ENCODE results near the gene CPED1. TPM values are rescaled to one million over a fixed set of nuclear protein-coding genes. Genes with fewer than 3 reads are reported as not detected.

The CPED1 gene
- total and polyA plus RNA-seq, 7 donors: 1.2 to 120 (median 79.6) TPM

DNA sequence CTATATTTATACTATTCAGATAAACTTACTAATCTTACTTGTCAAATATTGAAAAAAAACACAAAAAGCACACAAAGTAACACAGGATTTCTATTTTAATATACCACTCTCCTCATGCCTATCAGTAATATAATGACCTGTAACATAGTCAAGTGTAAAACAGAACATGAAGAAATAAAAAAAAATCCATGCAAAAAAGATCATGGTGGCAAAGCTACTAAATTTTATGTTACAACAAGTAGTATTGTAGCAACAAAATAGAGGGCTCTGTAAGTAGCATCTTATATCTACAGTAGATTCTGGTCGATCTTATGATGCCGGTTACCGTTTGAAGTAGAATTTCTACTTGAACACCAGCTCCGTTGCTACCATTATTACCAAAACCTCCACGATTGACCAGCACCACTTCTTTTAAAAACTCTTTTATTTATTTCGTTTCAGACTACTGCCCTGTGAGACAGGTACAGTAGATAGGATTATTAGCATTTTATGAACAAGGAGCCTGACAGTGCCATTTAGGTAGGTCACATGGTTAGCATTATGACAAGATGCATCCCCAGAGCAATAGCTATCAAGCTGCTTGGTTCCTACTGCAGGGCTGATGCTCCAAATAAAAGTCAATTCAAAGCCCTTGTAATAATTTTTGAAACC, 2.1 kb downstream of the CPED1 start:
- intact Hi-C loops (cut with DNase I): no loop called here
- no peak for DNase-seq
- H3K4me3 ChIP-seq: peak overlapping the region; percentile 45 to 62 (median 54)
- no peaks in the 10 kb centered on the region for H3K27me3 ChIP-seq
- no peaks in the 10 kb centered on the region for H3K36me3 ChIP-seq
- no peaks in the 10 kb centered on the region for H3K9me3 ChIP-seq
- peak overlapping the region; percentile 86 to 95 (median 88) for H3K27ac ChIP-seq
- TF ChIP-seq, protein P1, sequence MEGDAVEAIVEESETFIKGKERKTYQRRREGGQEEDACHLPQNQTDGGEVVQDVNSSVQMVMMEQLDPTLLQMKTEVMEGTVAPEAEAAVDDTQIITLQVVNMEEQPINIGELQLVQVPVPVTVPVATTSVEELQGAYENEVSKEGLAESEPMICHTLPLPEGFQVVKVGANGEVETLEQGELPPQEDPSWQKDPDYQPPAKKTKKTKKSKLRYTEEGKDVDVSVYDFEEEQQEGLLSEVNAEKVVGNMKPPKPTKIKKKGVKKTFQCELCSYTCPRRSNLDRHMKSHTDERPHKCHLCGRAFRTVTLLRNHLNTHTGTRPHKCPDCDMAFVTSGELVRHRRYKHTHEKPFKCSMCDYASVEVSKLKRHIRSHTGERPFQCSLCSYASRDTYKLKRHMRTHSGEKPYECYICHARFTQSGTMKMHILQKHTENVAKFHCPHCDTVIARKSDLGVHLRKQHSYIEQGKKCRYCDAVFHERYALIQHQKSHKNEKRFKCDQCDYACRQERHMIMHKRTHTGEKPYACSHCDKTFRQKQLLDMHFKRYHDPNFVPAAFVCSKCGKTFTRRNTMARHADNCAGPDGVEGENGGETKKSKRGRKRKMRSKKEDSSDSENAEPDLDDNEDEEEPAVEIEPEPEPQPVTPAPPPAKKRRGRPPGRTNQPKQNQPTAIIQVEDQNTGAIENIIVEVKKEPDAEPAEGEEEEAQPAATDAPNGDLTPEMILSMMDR (IDR thresholded peaks at IDR 0.05): no peak
- TF ChIP-seq POLR2AphosphoS5 (IDR thresholded peaks at IDR 0.05) (peak in 1 of 4 donors; percentile 37), POLR2A (IDR thresholded peaks at IDR 0.05) (no peak), EP300 (IDR thresholded peaks at IDR 0.05) (no peak)
- WGBS, 2 donors: 80 to 82% methylated on average over 6 of the region's 6 CpGs
- peaks cover 0 to 42% (median 18%) of the 10 kb centered on the region in 4 donors for H3K4me1 ChIP-seq

DNA sequence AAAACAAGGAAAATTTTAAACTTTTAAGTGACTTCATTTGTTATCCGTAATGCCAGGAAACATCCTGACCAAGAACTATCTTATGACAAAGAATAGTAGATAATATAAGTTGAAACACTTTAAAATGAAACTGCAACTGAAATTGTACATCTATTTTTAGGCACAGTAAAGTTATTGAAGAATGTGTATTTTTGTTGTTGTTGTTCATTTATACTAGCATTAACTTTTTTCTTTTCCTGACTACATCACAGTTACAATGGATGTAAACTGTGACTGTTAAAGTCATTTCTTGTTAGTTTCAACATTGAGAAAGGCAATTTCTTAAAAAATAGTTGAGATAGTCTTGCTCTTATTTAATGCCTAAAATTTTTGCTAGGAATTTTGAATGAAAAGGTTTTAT, 2.6 kb downstream of the CPED1 start:
- Histone ChIP-seq H3K4me3 (peak overlapping the region; percentile 45 to 62 (median 54)), H3K27ac (peak overlapping the region; percentile 86 to 95 (median 88)), H3K27me3 (no peaks in the 10 kb centered on the region), H3K36me3 (no peaks in the 10 kb centered on the region), H3K9me3 (no peaks in the 10 kb centered on the region), H3K4me1 (peaks cover 0 to 46% (median 19%) of the 10 kb centered on the region in 4 donors)
- TF ChIP-seq EP300 (IDR thresholded peaks at IDR 0.05): no peak
- no peak for TF ChIP-seq POLR2A (IDR thresholded peaks at IDR 0.05)
- no peak for TF ChIP-seq POLR2AphosphoS5 (IDR thresholded peaks at IDR 0.05)
- TF ChIP-seq, protein P1 (IDR thresholded peaks at IDR 0.05): no peak
- 54 to 86% methylated on average over 1 of the region's 1 CpG for WGBS, 2 donors
- DNase-seq: no peak
- intact Hi-C loops (cut with DNase I): no loop called here

- H3K4me3 ChIP-seq: peak overlapping the region; percentile 45 to 62 (median 54)
- DNase-seq: no peak
- intact Hi-C loops (cut with DNase I): no loop called here
- H3K9me3 ChIP-seq: no peaks in the 10 kb centered on the region
- no peaks in the 10 kb centered on the region for H3K27me3 ChIP-seq
- TF ChIP-seq, protein P1 (IDR thresholded peaks at IDR 0.05): no peak
- peak in 2 of 4 donors; percentile 31 to 50 for TF ChIP-seq POLR2AphosphoS5 (IDR thresholded peaks at IDR 0.05)
- H3K27ac ChIP-seq: peak overlapping the region; percentile 86 to 95 (median 88)
- H3K36me3 ChIP-seq: no peaks in the 10 kb centered on the region
- H3K4me1 ChIP-seq: peaks cover 0 to 50% (median 21%) of the 10 kb centered on the region in 4 donors
- WGBS, 2 donors: 42 to 48% methylated on average over 2 of the region's 2 CpGs
Observed at GRCh38 chr7:120991581-120991980, 3.1 kb downstream of the CPED1 start.

GRCh38 chr7:120992272-120992964, 3.9 kb downstream of the CPED1 start:
- Histone ChIP-seq H3K4me1 (peaks cover 0 to 56% (median 30%) of the 10 kb centered on the region in 4 donors), H3K36me3 (no peaks in the 10 kb centered on the region), H3K9me3 (no peaks in the 10 kb centered on the region), H3K27me3 (no peaks in the 10 kb centered on the region), H3K27ac (peak overlapping the region; percentile 86 to 95 (median 88)), H3K4me3 (peak overlapping the region in 3 of 4 donors; percentile 54 to 62 (median 55))
- intact Hi-C loops (cut with DNase I): no loop called here
- DNase-seq: no peak
- TF ChIP-seq, protein P1 (IDR thresholded peaks at IDR 0.05): no peak
